Esophagus muscularis mucosa (tissue), 4 donors: ENCODE results near the gene POLR3F. TPM values are rescaled to one million over a fixed set of nuclear protein-coding genes. Genes with fewer than 3 reads are reported as not detected.

Experiments used
- DNase-seq: peaks from one replicate; pipeline ENCODE4 v3.0.0-alpha.2; 2017; ENCODE audit errors: extremely low spot score
- H3K27ac ChIP-seq, 4 donors: fragments of 200-600 bp; sonication (generic); replicated peaks in 1 of 4; 1 replicate in 3 of 4; 2 replicates in 1 of 4; pipeline ENCODE4 v1.5.1; 2016 to 2019; ENCODE audit warnings: mild to moderate bottlenecking in 1 of 4
- H3K27me3 ChIP-seq, 4 donors: fragments of 200-600 bp; sonication (generic); one replicate each; pipeline versions ENCODE4 v1.5.1 to v1.6.0; 2016 to 2019
- H3K36me3 ChIP-seq, 4 donors: fragments of 200-600 bp; sonication (generic); one replicate each; pipeline ENCODE4 v1.5.1; 2016 to 2019
- H3K4me1 ChIP-seq, 4 donors: fragments of 200-600 bp; sonication (generic); one replicate each; pipeline ENCODE4 v1.5.1; 2016 to 2019
- H3K4me3 ChIP-seq, 4 donors: fragments of 200-600 bp; sonication (generic); 1 replicate in 2 of 4; 2 replicates in 2 of 4; pipeline ENCODE4 v1.5.1; 2016 to 2019; ENCODE audit warnings: mild to moderate bottlenecking in 4 of 4, moderate library complexity in 1 of 4
- H3K9me3 ChIP-seq, 4 donors: fragments of 200-600 bp; sonication (generic); 1 replicate in 3 of 4; 2 replicates in 1 of 4; pipeline ENCODE4 v1.5.1; 2016 to 2019
- EP300 ChIP-seq: sonication (generic); formaldehyde crosslinking; IDR thresholded peaks from one replicate; pipeline ENCODE4 v1.6.1; 2017; ENCODE audit warnings: antibody characterized with exemption
- POLR2A ChIP-seq: fragments of 450-650 bp; IDR thresholded peaks from one replicate; pipeline ENCODE4 v1.6.1; 2017; ENCODE audit warnings: antibody characterized with exemption, moderate library complexity, mild to moderate bottlenecking, low read depth
- POLR2AphosphoS5 ChIP-seq, 2 donors: sonication (generic); formaldehyde crosslinking; IDR thresholded peaks; one replicate each; pipeline ENCODE4 v1.6.1; 2017; ENCODE audit warnings: antibody characterized with exemption in 2 of 2
- WGBS: methylation state at CpG from one replicate; pipeline ENCODE4 v1.1.5; 2018; 5-methylcytosine and 5-hydroxymethylcytosine counted together
- intact Hi-C: fragments of 100-400 bp; cut with DNase I; formaldehyde crosslinking; loops from one replicate; pipeline ENCODE4 v1.15.1; 2023
- total RNA-seq, 4 donors: library from RNA; depleted of rRNA; stranded (reverse); fragments of >200 nt; gene quantifications; one replicate each; pipeline versions ENCODE4 v1.1.0 to v1.2.1, GENCODE V29; 2016
- TF ChIP-seq, protein P1 (sequence below), 3 experiments: fragments of 200-600 bp in 2 of 3; fragments of 450-650 bp in 1 of 3; sonication (generic) in 2 of 3; IDR thresholded peaks; one replicate each; pipeline ENCODE4 v1.5.1; 2017 to 2019; ENCODE audit warnings: antibody characterized with exemption in 3 of 3, mild to moderate bottlenecking in 2 of 3, moderate library complexity in 1 of 3

POLR3F gene
- total RNA-seq, 4 donors from 2014 or later = 9.1 to 13.3 (median 11.0) TPM

- intact Hi-C loops = no loop called here
- no peak for TF ChIP-seq POLR2A
- TF ChIP-seq, protein P1, sequence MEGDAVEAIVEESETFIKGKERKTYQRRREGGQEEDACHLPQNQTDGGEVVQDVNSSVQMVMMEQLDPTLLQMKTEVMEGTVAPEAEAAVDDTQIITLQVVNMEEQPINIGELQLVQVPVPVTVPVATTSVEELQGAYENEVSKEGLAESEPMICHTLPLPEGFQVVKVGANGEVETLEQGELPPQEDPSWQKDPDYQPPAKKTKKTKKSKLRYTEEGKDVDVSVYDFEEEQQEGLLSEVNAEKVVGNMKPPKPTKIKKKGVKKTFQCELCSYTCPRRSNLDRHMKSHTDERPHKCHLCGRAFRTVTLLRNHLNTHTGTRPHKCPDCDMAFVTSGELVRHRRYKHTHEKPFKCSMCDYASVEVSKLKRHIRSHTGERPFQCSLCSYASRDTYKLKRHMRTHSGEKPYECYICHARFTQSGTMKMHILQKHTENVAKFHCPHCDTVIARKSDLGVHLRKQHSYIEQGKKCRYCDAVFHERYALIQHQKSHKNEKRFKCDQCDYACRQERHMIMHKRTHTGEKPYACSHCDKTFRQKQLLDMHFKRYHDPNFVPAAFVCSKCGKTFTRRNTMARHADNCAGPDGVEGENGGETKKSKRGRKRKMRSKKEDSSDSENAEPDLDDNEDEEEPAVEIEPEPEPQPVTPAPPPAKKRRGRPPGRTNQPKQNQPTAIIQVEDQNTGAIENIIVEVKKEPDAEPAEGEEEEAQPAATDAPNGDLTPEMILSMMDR (IDR thresholded peaks at IDR 0.05) = no peak
- TF ChIP-seq POLR2AphosphoS5 (IDR thresholded peaks at IDR 0.05) = no peak
- TF ChIP-seq EP300 = no peak
- Histone ChIP-seq H3K4me3 (no peak overlapping the region), H3K9me3 (no peaks in the 10 kb centered on the region), H3K36me3 (peaks cover 73 to 93% (median 92%) of the 10 kb centered on the region in 4 donors), H3K27me3 (no peaks in the 10 kb centered on the region), H3K27ac (no peak overlapping the region), H3K4me1 (no peaks in the 10 kb centered on the region)
- no peak for DNase-seq
- 88% methylated on average over 2 of the region's 2 CpGs for WGBS
Measured at GRCh38 chr20:18527836-18528235, 60.6 kb downstream of the POLR3F start.

GRCh38 chr20:18529041-18529440 is 61.9 kb downstream of the POLR3F start:
- no peak for TF ChIP-seq POLR2A
- TF ChIP-seq EP300 = no peak
- TF ChIP-seq POLR2AphosphoS5 (IDR thresholded peaks at IDR 0.05) = no peak
- TF ChIP-seq, protein P1 (IDR thresholded peaks at IDR 0.05) = no peak
- no peak for DNase-seq
- H3K9me3 ChIP-seq = no peaks in the 10 kb centered on the region
- H3K4me1 ChIP-seq = no peaks in the 10 kb centered on the region
- peaks cover 78 to 100% (median 98%) of the 10 kb centered on the region in 4 donors for H3K36me3 ChIP-seq
- no peak overlapping the region for H3K4me3 ChIP-seq
- no peaks in the 10 kb centered on the region for H3K27me3 ChIP-seq
- H3K27ac ChIP-seq = no peak overlapping the region
- intact Hi-C loops = no loop called here

DNA sequence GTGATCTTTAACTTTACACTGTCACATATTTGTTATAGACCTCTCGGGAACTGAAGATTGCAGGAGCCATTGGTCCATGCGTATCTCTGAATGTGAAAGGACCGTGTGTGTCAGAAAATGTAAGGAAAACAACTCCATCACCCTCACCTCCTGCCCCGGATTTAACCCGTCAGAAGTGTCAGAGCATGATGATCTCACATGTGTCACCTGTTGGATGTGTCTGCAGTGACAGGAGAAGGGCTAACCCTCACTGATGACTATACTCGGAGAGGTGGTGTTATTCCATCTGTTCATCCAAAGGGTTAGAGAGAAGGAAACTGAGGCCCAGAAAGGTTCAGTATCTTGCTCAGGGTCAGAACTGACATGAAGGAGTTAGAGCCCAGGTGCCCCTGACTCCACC is 65.4 kb downstream of the POLR3F start:
- intact Hi-C loops = no loop called here
- Histone ChIP-seq H3K4me3 (no peak overlapping the region), H3K9me3 (no peaks in the 10 kb centered on the region), H3K27ac (no peak overlapping the region), H3K36me3 (peaks cover 44 to 99% (median 93%) of the 10 kb centered on the region in 4 donors), H3K27me3 (no peaks in the 10 kb centered on the region), H3K4me1 (no peaks in the 10 kb centered on the region)
- DNase-seq = no peak
- TF ChIP-seq EP300 (no peak), POLR2A (no peak), POLR2AphosphoS5 (IDR thresholded peaks at IDR 0.05) (no peak)
- TF ChIP-seq, protein P1 (IDR thresholded peaks at IDR 0.05) = no peak
- WGBS = 90% methylated on average over 6 of the region's 6 CpGs

GRCh38 chr20:18533491-18533890 is 66.3 kb downstream of the POLR3F start:
- no peaks in the 10 kb centered on the region for H3K27me3 ChIP-seq
- DNase-seq = no peak
- H3K9me3 ChIP-seq = no peaks in the 10 kb centered on the region
- H3K27ac ChIP-seq = no peak overlapping the region
- TF ChIP-seq POLR2A (no peak), EP300 (no peak)
- TF ChIP-seq, protein P1 (IDR thresholded peaks at IDR 0.05) = no peak
- no peak overlapping the region for H3K4me3 ChIP-seq
- peaks cover 35 to 99% (median 89%) of the 10 kb centered on the region in 4 donors for H3K36me3 ChIP-seq
- no peaks in the 10 kb centered on the region for H3K4me1 ChIP-seq
- intact Hi-C loops = no loop called here
- 58% methylated on average over 1 of the region's 1 CpG for WGBS

DNA sequence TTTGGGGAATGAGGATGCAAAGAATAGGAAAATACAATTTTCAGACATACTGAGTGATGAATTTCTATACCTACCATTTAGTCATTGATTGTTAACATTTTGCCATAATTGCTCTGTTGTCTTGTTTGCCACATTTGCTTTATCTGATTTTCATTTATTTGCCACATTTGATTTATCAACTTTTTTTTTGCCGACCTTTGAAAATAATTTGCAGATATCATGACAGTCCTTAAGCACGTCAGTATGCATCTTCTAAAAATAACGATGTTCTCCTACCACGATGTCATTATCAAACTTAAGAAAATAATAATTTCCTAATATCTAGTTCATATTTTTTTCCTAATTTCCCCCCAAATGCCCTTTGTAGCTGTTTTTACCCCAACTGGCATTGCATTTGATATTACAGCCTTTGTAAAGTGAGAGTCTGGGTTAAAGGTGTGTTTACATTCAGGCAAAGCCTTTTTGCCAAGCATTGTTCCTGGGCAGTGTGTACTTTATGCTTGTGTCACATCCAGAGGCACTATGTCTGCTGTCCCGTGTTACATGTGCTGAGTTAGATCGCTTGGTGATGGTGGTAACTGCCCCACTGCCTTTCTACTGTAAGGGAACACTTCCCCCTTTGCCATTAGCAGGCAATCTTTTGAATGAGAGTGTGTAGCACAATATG is 66.9 kb downstream of the POLR3F start:
- intact Hi-C loops = no loop called here
- no peak for DNase-seq
- TF ChIP-seq, protein P1 (IDR thresholded peaks at IDR 0.05) = no peak
- no peak for TF ChIP-seq POLR2A
- no peak for TF ChIP-seq EP300
- TF ChIP-seq POLR2AphosphoS5 (IDR thresholded peaks at IDR 0.05) = no peak
- Histone ChIP-seq H3K36me3 (peaks cover 32 to 98% (median 86%) of the 10 kb centered on the region in 4 donors), H3K27me3 (no peaks in the 10 kb centered on the region), H3K9me3 (no peaks in the 10 kb centered on the region), H3K4me3 (no peak overlapping the region), H3K4me1 (no peaks in the 10 kb centered on the region), H3K27ac (no peak overlapping the region)
- WGBS = 84% methylated on average over 6 of the region's 6 CpGs
